ENCODE data around the gene COL8A1.

DNA sequence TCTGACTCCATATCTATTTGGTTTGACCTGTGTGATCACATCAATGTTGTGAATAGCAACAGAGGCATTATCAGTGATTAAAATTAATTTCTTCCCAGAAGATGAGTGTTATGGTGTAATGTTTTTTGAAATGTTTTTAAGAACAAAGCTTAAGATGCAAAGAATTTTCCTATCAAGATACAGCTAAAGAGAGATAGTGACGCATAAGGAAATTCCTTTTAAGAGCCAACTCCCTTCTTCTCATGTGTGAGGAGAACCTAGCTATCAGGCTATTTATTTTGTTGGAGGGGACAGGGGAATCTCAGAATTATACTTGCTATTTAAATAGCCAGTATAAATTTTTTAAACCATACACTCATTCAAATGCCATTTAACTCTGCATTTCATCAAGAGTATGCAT, 71.3 kb downstream of the COL8A1 start:
- TF ChIP-seq ZNF384 (IDR thresholded peaks at IDR 0.05) (no peak), ELF4 (IDR thresholded peaks at IDR 0.05) (no peak), SP1 (IDR thresholded peaks at IDR 0.05) (no peak), FOXK2 (IDR thresholded peaks at IDR 0.05) (no peak), NFRKB (IDR thresholded peaks at IDR 0.05) (no peak), FOXA1 (IDR thresholded peaks at IDR 0.05) (no peak), LEF1 (IDR thresholded peaks at IDR 0.05; ENCODE audit: borderline replicate concordance) (no peak), BHLHE40 (IDR thresholded peaks at IDR 0.05; ENCODE audit: borderline replicate concordance) (no peak), ARNT (IDR thresholded peaks at IDR 0.05) (no peak), CTBP1 (IDR thresholded peaks at IDR 0.05; ENCODE audit: borderline replicate concordance) (no peak)
- TF ChIP-seq, protein P1, sequence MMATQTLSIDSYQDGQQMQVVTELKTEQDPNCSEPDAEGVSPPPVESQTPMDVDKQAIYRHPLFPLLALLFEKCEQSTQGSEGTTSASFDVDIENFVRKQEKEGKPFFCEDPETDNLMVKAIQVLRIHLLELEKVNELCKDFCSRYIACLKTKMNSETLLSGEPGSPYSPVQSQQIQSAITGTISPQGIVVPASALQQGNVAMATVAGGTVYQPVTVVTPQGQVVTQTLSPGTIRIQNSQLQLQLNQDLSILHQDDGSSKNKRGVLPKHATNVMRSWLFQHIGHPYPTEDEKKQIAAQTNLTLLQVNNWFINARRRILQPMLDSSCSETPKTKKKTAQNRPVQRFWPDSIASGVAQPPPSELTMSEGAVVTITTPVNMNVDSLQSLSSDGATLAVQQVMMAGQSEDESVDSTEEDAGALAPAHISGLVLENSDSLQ (IDR thresholded peaks at IDR 0.05), result no peak
